NCI-H1092 treated with DMSO at 0.1 percent for 48 hours (cell line): Measurements from ENCODE around the gene SART1.
"Not testable (repeated sequence)": the region's sequence is repeated elsewhere in the genome, so short reads cannot be mapped to it uniquely, and the experiment has no call there.

Source experiments
- DNase-seq: peaks from one replicate; lab custom pipeline; 2025; lab: John Stamatoyannopoulos, UW

The SART1 gene

GRCh38 chr11:66020212-66020611, 58.7 kb downstream of the SART1 start:
- DNase-seq, result no peak

- no peak for DNase-seq
These were observed 59.3 kb downstream of the SART1 start for GRCh38 chr11:66020618-66021357.

- peak; percentile 62 for DNase-seq
These were observed 61.1 kb downstream of the SART1 start for GRCh38 chr11:66022401-66023185.

GRCh38 chr11:66023186-66023440, 61.6 kb downstream of the SART1 start:
- not testable (repeated sequence) for DNase-seq

GRCh38 chr11:66026017-66026529, 64.5 kb downstream of the SART1 start, which contains the start of gene CATSPER1:
CATSPER1 (minus strand) TSS chr11:66026479; CDS start chr11:66026379, 100 bp downstream.
- DNase-seq, result no peak
